ENCODE data around the gene EVX1.

- no peak for TF ChIP-seq CTCF (IDR thresholded peaks at IDR 0.05; ENCODE audit: insufficient read depth, low read length, poor library complexity, severe bottlenecking)
- TF ChIP-seq EZH2phosphoT487 (conservative IDR thresholded peaks at IDR 0.05; ENCODE audit: low read length) = no peak
These were observed 8.0 kb downstream of the EVX1 start for GRCh38 chr7:27250557-27251070.
